Fibroblast of lung (primary cell): Measurements from ENCODE around the gene ANKMY1. TPM values are rescaled to one million over a fixed set of nuclear protein-coding genes. Genes with fewer than 3 reads are reported as not detected.

ENCODE experiments used
- DNase-seq, 2 donors: peaks; one replicate each; pipeline versions ENCODE4 v3.0.0 to v3.0.0-alpha.2; 2010; ENCODE audit warnings: low read depth in 2 of 2
- H2AFZ ChIP-seq: 2 replicates; pipeline ENCODE4 v1.5.1; 2012; ENCODE audit warnings: low read length, control low read depth, inconsistent platforms
- H3K27ac ChIP-seq: 2 replicates; pipeline ENCODE4 v1.5.1; 2011; ENCODE audit warnings: low read length, control low read depth; ENCODE audit not compliant: insufficient read depth
- H3K27me3 ChIP-seq: 2 replicates; pipeline ENCODE4 v1.5.1; 2011; ENCODE audit warnings: mild to moderate bottlenecking, low read length; ENCODE audit not compliant: control insufficient read depth, insufficient read depth
- H3K36me3 ChIP-seq: 2 replicates; pipeline ENCODE4 v1.5.1; 2011; ENCODE audit warnings: low read length; ENCODE audit not compliant: control insufficient read depth, insufficient read depth
- H3K4me1 ChIP-seq: 2 replicates; pipeline ENCODE4 v1.5.1; 2011; ENCODE audit warnings: low read length; ENCODE audit not compliant: control insufficient read depth, insufficient read depth; ENCODE audit errors: extremely low read depth
- H3K4me2 ChIP-seq: 2 replicates; pipeline ENCODE4 v1.5.1; 2011; ENCODE audit warnings: low read length, control low read depth; ENCODE audit not compliant: insufficient read depth; ENCODE audit errors: extremely low read depth
- H3K4me3 ChIP-seq, 4 experiments: fragments of 200-600 bp in 1 of 4; sonication (generic) in 1 of 4; replicated peaks in 1 of 4; 2 replicates each; pipeline ENCODE4 v1.5.1; 2011 to 2016; ENCODE audit warnings: low read length in 4 of 4, low read depth in 3 of 4, mild to moderate bottlenecking in 3 of 4, control low read depth in 2 of 4, inconsistent platforms in 1 of 4, mixed read lengths in 1 of 4; ENCODE audit not compliant: insufficient read depth in 1 of 4; ENCODE audit errors: control extremely low read depth in 1 of 4
- H3K79me2 ChIP-seq: 2 replicates; pipeline ENCODE4 v1.5.1; 2012; ENCODE audit warnings: mild to moderate bottlenecking, low read length, inconsistent platforms; ENCODE audit not compliant: control insufficient read depth, insufficient read depth
- H3K9ac ChIP-seq: 2 replicates; pipeline ENCODE4 v1.5.1; 2011; ENCODE audit warnings: mild to moderate bottlenecking, low read length, control low read depth; ENCODE audit not compliant: insufficient read depth
- H3K9me3 ChIP-seq: 2 replicates; pipeline ENCODE4 v1.5.1; 2012; ENCODE audit warnings: low read depth, low read length; ENCODE audit not compliant: control insufficient read depth, insufficient read depth
- H4K20me1 ChIP-seq: 2 replicates; pipeline ENCODE4 v1.5.1; 2011; ENCODE audit warnings: low read length; ENCODE audit not compliant: control insufficient read depth, insufficient read depth; ENCODE audit errors: extremely low read depth
- EZH2 ChIP-seq: IDR thresholded peaks from 2 replicates; pipeline ENCODE4 v1.5.1; 2012; ENCODE audit warnings: low read length, control low read depth, mild to moderate bottlenecking; ENCODE audit errors: missing control alignments
- polyA plus RNA-seq, 2 donors: library from polyadenylated mRNA; depleted of rRNA in 1 of 2; stranded (reverse) in 1 of 2; unstranded in 1 of 2; fragments of >200 nt; gene quantifications; 2 replicates each; pipeline ENCODE4 v1.2.1, GENCODE V29; 2011 to 2012; ENCODE audit warnings: missing spikeins in 1 of 2
- total RNA-seq: library from RNA; depleted of rRNA; stranded (reverse); fragments of >200 nt; gene quantifications from 2 replicates; pipeline ENCODE4 v1.2.1, GENCODE V29; 2014
- TF ChIP-seq, protein P1 (sequence below), 2 donors: IDR thresholded peaks in 1 of 2; conservative IDR thresholded peaks in 1 of 2; 1 replicate in 1 of 2; 2 replicates in 1 of 2; pipeline ENCODE4 v1.5.1; 2011 to 2012; ENCODE audit warnings: low read length in 2 of 2, control low read depth in 1 of 2, inconsistent platforms in 1 of 2, low read depth in 1 of 2, mild to moderate bottlenecking in 1 of 2

Gene ANKMY1
- total and polyA plus RNA-seq, 2 donors (not counting 1 experiment from before 2014, with no cell fraction given) = 2.8 to 7.4 TPM

DNA sequence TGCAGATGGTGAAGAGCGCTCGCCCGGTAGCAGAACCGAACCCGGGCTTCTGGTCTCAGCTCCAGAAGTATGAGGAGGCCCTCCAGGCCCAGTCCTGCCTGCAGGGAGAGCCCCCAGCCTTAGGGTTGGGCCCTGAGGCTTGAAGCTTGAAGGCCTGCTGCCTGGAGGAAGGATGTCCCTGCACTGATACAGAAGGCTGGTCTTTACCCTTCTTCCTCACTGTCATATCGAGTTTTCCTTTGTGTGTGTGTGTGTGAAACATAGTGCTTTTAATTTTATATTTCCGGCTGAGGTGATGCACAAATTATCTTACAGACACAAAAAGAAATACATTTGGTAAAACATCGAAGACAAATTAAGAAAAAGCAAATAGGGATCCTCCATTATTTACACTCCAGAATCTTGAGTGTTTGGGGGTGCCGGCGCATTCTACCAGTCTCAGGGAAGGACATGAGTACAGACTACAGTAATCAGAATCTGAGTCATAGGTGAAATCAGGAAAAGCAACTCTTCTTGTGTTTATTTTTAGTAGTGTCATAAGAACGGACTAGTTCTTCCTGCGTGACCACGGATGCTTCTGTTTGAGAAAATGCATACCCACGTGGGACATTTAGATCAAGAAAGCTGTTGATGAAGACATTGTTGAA lies 3.7 kb upstream of the ANKMY1 start:
- DNase-seq = peak; percentile 71 to 72
- Histone ChIP-seq H3K4me1 (peaks cover 14% of the 10 kb centered on the region), H3K9me3 (no peaks in the 10 kb centered on the region), H2AFZ (peak overlapping the region; percentile 52), H3K4me2 (peak overlapping the region; percentile 96), H3K4me3 (peak overlapping the region; percentile 55 to 81 (median 72)), H3K27me3 (no peaks in the 10 kb centered on the region), H3K9ac (peak overlapping the region; percentile 67), H3K36me3 (no peaks in the 10 kb centered on the region), H4K20me1 (no peaks in the 10 kb centered on the region), H3K79me2 (peaks cover 6% of the 10 kb centered on the region), H3K27ac (peak overlapping the region; percentile 86)
- no peak for TF ChIP-seq EZH2
- TF ChIP-seq, protein P1, sequence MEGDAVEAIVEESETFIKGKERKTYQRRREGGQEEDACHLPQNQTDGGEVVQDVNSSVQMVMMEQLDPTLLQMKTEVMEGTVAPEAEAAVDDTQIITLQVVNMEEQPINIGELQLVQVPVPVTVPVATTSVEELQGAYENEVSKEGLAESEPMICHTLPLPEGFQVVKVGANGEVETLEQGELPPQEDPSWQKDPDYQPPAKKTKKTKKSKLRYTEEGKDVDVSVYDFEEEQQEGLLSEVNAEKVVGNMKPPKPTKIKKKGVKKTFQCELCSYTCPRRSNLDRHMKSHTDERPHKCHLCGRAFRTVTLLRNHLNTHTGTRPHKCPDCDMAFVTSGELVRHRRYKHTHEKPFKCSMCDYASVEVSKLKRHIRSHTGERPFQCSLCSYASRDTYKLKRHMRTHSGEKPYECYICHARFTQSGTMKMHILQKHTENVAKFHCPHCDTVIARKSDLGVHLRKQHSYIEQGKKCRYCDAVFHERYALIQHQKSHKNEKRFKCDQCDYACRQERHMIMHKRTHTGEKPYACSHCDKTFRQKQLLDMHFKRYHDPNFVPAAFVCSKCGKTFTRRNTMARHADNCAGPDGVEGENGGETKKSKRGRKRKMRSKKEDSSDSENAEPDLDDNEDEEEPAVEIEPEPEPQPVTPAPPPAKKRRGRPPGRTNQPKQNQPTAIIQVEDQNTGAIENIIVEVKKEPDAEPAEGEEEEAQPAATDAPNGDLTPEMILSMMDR (conservative IDR thresholded peaks at IDR 0.05 in 1 of 2, IDR thresholded peaks at IDR 0.05 in 1 of 2; ENCODE audit: low read depth in 1 of 2, low read length in 2 of 2) = peak in 1 of 2 donors; percentile 1

DNA sequence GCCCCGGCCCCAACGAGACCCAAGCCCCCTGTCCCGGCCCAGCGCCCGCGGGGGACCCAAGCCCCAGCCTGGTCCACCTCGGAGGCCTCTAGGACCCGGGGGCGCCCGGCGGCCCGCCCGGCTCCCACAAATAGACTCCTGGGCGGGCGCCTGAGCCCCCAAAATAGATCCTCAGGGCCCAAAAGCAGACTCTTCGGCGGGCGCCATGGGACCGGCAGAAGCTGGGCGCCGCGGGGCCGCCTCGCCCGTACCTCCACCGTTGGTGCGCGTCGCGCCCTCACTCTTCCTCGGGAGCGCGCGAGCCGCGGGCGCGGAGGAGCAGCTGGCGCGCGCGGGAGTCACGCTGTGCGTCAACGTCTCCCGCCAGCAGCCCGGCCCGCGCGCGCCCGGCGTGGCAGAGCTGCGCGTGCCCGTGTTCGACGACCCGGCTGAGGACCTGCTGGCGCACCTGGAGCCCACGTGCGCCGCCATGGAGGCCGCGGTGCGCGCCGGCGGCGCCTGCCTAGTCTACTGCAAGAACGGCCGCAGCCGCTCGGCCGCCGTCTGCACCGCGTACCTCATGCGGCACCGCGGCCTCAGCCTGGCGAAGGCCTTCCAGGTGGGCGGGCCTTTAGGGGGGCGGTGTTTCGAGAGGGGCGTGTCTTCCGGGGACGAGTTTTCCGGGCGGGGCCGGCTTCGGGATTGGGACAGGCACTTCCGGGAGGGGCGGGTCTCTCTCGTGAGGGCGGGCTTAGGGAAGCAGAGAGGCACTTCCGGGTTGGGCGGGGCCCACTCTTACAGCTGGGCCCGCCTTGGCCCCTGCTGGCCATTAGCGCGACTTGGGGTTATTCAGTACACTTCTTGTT lies 2.9 kb upstream of the ANKMY1 start:
- Histone ChIP-seq H3K9ac (peak overlapping the region; percentile 86), H3K9me3 (no peaks in the 10 kb centered on the region), H3K4me2 (peak overlapping the region; percentile 96), H3K4me1 (peaks cover 9% of the 10 kb centered on the region), H3K4me3 (peak overlapping the region; percentile 59 to 81 (median 72)), H3K79me2 (peaks cover 6% of the 10 kb centered on the region), H3K27ac (peak overlapping the region; percentile 87), H2AFZ (peak overlapping the region; percentile 42), H3K27me3 (no peaks in the 10 kb centered on the region), H4K20me1 (no peaks in the 10 kb centered on the region), H3K36me3 (no peaks in the 10 kb centered on the region)
- TF ChIP-seq, protein P1 (conservative IDR thresholded peaks at IDR 0.05 in 1 of 2, IDR thresholded peaks at IDR 0.05 in 1 of 2; ENCODE audit: low read depth in 1 of 2, low read length in 2 of 2) = peak; percentile 12 to 15
- TF ChIP-seq EZH2 = no peak
- DNase-seq = peak; percentile 97 to 98

DNA sequence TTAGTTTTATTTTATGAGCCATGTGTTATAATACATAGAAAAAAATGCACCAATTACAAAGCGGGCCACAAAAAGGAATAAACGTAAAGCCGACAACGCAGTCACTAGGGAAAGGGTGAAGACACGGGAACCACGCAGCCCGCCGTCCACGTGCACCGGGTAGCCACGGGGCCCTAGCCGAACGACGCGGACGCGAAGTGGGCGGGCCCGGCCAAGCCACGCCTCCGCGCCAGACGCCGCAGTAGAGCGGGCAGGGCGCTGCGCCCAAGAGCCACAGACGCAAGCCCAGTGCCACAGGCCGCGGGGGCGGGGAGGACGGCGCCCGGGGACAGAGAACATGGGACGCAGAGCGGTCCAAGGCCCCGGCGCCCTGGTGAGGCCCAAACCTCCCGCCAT lies 2.3 kb upstream of the ANKMY1 start, which contains the start of gene DUSP28:
Gene DUSP28 (plus strand): TSS at position 274 of the 396 bp plus-strand sequence. CDS start 328 bp downstream, outside the sequence.
- H3K27ac ChIP-seq = peak within 1 kb of the TSS; percentile 87
- peak; percentile 83 to 85 for DNase-seq
- peak within 1 kb of the TSS; percentile 96 for H3K4me2 ChIP-seq
- H4K20me1 ChIP-seq = no peaks in the 10 kb centered on the region
- H3K27me3 ChIP-seq = no peaks in the 10 kb centered on the region
- peak within 1 kb of the TSS; percentile 86 for H3K9ac ChIP-seq
- H3K36me3 ChIP-seq = no peaks in the 10 kb centered on the region
- peaks cover 5% of the 10 kb centered on the region for H3K4me1 ChIP-seq
- H3K9me3 ChIP-seq = no peaks in the 10 kb centered on the region
- peaks cover 6% of the 10 kb centered on the region for H3K79me2 ChIP-seq
- peak within 1 kb of the TSS; percentile 52 for H2AFZ ChIP-seq
- TF ChIP-seq EZH2 = no peak
- TF ChIP-seq, protein P1 (conservative IDR thresholded peaks at IDR 0.05 in 1 of 2, IDR thresholded peaks at IDR 0.05 in 1 of 2; ENCODE audit: low read depth in 1 of 2, low read length in 2 of 2) = no peak
- H3K4me3 ChIP-seq = peak within 1 kb of the TSS; percentile 59 to 81 (median 72)
